Measurements from ENCODE around the gene KSR1.

Gene KSR1

DNA sequence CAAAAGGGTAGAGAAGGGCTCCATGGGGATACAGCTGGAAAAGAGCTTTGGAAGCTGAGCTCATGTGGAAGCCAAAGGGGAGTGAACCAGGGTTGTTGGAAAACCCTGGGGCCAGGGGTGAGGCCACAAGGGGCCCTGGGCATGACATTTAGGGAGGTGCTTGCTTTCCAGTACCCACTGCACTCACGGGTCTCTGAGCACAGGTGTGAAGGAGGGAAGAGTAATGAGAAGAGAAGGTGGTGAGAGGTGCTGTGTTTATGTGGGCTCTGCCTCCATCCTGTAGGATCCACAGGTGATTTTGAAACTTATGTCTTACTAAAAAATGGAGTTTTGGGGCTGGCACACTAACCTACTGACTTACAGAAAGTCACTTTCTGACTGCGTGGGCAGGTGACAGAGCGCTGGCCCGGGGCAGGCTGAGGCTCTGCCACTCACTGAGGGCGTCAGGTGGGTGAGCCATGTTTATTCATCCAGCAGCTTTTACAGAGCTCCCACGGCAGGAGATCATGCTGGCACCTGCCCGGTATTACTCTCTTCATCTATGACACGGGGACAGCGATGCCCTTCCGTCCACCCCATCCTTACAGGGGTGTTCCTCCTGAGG lies 18.9 kb downstream of the KSR1 start:
- DNase-seq, result peak; percentile 60

DNA sequence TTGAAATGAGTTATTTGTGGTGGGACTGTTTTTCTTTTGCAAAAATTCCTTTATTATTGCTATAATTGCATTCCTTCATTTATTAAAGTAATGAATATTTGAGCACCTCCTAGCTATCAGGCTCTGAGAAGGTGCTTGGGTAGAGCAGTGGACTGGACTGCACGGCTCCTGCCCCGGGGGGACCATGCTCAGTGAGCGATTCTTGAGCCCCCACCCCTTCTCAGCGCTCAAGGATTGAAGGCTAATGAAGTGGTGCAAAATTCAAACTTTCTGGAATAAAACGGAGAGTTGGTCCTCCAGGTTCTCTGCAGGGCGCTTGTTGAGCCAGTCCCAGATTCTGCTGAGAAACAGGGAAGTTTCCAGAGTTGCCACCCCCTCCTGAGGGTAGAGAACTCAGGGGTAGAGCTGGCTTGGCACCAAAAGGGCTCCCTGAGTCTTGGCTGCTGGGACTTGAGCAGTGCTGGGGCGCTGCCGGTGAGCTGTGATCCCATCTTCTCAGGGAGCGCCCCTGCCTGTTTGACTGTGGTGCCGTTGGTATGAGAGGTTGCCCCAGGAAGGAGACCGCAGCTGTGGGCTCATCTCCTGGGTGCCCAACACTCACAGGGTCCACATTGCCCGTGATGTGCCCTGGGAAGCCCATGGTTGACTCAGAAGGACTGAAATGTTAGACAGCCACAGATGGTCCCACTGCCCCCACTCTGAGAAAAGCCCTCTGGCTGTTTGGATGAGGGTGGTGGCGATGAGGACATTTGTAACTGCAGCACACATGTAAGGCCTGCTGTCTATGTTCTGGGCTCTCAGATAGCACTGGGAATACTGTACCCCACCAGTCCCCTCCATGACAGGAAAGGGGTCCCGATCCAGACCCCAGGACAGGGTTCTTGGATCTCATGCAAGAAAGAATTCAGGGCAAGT lies 20.0 kb downstream of the KSR1 start:
- DNase-seq, result no peak

DNA sequence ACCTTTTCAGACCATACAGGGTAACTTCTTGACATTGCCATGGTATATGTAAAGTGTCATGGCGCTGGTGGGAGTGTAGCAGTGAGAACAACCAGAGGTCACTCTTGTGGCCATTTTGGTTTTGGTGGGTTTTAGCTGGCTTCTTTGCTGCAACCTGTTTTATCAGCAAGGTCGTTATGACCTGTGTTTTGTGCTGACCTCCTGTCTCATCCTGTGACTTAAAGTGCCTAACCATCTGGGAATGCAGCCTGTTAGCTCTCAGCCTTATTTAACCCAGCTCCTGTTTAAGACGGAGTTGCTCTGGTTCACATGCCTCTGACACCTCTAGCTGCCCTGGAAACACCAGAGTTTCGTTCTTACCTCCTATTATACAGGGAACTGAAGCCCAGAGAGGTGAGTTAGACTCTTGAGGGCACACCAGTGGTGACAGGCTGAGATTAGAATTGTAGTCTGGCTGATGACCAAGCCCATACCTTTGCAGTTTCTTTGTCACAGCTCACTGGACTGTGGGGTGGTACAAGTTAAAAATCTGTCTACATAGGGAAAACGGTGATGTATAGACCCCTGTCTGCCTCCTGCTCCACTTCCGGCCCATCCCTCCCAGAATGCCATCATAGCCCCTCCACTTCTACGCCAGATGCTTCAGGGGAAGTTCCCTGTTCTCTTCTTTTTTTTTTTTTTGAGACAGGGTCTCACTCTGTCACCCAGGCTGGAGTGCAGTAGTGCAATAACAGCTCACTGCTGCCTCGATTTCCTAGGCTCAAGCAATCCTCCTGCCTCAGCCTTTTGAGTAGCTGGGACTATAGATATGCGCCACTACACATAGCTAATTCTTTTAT lies 21.0 kb downstream of the KSR1 start:
- DNase-seq, result no peak

DNA sequence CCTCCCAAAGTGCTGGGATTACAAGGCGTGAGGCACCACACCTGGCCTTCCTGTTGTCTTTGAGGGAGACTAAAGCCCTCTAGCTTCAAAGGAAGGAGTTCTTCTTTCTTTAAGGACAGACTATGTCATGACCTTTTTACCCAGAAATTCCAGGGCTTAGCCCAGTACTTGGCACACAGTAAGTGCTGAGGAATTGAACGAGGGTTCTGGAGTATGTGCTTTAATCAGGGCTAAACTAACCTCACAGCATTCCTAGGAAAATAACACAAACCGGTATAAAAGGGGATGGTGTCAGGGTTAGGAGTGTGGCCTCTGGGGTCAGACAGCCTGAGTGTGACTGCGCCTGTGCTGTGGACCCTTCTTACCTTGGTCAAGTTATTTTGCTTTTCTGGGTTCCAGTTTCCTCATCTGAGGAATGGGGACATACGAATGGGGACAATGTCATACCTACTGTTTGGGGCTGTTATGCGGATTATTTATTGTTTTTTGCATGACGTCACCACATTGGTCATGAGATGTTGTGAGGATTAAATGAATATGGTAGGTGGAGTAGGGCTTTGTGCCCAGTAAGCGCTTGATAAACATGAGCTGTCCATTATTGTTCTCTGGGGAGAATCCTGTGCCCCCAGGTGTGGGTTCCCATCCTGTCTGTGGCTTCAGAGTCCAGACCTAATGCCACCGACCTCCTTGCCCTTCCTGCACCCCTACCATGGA lies 21.9 kb downstream of the KSR1 start:
- no peak for DNase-seq

DNA sequence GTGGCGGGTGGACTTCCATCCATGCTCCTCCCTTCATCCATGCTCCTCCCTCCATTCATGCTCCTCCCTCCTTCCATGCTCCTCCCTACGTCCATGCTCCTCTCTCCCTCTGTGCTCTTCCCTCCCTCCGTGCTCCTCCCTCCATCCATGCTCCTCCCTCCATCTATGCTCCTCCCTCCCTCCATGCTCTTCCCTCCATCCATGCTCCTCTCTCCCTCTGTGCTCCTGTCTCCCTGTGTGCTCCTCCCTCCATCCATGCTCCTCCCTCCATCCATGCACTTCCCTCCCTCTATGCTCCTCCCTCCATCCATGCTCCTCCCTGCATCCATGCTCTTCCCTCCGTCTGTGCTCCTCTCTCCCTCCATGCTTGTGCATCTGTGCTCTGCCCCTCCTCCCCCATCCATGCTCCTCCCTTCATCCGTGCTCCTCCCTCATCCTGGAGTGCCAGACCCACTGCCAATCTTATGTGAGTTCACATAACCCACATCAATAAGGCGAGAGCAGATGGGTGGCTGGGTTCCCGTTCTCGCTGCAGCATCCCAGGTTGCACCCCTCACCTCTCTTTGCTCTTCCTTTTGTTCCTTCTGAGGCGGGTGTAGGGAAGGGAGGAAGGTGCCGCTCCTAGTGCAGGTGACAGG lies 22.8 kb downstream of the KSR1 start:
- DNase-seq, result no peak

DNA sequence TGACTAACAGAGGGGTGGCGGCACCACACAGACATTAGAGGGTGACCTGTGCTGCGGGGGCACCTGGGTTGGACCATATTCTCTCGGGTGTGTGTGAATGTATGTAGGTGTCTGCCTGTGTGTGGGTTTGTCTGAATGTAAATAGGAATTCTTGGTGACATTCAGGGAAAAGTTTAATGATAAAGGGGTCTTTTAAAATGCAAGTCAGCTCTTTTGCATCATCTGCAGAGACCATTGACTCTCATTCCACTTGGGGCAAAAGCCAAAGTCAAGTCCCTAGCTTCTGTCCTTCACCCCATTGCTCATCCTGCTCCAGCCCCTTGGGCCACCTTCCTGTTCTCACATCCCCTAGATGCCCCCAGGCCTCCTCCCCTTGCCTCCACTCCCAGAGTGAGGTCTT lies 23.6 kb downstream of the KSR1 start:
- DNase-seq, result no peak

DNA sequence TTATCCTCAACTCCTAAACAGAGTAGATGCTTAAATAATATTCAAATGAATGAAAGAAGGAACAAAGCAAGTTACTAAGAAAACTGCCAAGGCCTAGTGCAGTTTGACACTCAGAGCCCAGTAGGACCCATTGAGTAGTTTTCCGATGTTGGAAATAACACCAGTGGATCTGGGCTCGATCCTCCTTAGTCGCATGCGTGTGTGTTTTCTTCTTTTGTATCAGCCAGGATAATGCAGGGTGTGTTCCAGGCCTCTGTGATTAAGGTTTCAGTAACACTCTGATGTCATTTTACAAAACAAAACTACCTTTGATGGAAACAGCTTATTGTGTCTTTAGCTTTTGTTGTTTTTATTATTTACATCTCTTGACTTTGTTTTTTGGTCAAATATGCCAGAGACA lies 24.5 kb downstream of the KSR1 start:
- no peak for DNase-seq

DNA sequence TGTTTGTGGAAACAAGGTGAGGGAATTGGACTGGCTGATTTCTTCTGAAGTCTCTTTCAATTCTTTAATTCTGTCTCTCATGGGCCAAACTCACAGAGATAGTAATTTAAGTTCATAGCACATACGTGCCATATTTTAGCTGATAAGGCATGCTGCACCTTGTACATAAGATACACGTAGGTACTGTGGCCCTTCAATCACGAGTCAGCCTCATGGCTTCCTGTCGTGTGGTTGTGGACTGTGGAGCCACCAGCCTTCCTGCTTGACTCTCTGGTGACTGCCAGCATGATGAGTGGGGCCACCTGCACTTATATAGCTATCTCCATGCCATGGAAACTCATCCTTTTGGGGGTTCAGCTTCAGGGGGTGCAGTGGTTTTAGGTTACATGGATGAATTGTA lies 25.1 kb downstream of the KSR1 start:
- DNase-seq, result peak; percentile 40

DNA sequence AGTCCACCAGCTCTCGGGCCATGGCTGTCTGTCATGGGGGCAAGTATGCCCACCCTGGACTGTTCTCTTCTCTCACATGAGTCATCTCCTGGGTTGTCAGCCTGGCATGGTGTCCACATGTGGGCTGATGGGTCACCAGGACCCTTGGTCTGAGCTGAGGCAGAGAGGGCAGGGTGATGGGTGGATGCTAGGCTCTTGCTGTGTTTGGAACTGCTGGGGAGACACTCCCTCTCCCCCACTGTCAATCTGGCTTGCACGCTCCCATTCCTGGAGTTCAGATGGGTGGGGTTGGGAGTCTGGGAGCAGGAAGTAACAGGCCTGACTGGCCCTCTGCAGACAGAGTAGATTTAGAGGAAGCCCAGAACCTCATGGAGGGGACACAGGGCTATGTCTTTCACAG lies 28.9 kb downstream of the KSR1 start:
- DNase-seq, result no peak

DNA sequence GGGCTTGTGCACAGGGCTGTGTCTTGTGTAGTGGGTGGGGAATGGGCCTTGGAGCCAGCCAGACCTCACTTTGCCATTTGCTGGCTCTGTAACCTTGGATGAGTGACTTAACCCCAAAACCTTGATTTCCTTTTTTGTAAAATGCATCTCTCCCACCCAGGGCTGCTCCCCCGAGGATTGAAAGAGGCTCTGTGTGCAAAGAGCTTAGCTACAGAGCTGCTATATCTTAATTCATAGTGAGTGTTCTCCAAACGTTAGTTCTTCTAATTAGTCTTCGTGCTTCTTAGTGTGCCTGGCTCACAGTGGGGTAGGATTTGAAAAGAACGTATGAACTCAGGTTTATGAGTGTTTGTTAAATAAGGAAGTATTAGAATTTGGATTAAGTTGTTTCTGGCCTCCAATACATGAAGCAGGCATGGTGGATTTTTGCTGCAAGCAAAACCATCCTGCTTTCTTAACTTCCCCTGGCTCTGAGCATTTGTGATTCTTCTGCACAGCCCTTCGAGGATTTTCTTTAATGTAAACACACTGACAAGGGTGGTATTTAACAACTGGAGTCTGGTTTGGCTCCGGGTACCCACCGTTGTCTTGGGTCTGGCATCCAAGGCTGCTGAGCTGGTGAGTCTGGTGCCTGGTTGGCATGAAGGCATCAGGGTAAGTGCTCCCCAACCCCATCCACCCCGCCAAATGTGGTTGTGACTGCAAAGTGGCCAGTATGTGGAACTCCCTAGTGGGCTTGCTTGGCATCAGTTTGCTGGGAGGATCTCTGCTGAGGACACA lies 29.7 kb downstream of the KSR1 start:
- no peak for DNase-seq

DNA sequence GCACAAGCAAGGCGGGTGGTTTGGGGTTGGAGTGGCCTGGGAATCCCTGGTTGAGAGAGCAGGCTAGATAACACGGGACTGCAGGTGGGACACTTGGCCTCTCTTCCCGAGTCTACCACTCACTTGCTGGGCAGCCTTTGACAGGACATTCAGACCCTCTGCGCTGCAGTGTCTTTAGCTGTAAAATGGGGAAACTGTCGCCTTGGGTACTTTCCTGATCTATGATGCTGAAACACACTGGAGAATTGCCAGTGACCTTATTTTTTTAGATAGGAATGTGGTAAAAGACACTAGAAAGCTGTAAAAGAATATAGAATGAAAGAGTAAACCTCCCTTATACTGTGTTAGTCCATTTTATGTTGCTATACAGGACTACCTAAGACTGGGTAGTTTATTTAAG lies 30.5 kb downstream of the KSR1 start:
- no peak for DNase-seq

DNA sequence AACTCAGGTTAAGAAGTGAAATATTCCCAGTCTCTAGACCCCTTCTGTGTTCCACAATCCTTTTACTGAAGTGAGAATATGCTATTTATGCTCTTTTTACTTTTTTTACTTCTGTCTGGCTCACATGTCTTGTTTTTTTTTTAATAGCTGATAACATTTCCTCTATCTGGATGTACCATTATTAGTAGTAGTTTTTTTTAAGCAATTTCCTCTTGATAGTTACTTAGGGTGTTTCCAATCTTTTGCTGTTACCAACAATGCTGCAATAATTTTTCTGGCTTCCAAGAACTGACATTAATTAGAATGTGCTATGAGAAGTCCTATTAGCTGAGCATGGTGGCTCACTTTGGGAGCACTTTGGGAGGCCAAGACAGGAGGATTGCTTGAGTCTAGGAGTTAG lies 32.0 kb downstream of the KSR1 start:
- DNase-seq, result no peak

DNA sequence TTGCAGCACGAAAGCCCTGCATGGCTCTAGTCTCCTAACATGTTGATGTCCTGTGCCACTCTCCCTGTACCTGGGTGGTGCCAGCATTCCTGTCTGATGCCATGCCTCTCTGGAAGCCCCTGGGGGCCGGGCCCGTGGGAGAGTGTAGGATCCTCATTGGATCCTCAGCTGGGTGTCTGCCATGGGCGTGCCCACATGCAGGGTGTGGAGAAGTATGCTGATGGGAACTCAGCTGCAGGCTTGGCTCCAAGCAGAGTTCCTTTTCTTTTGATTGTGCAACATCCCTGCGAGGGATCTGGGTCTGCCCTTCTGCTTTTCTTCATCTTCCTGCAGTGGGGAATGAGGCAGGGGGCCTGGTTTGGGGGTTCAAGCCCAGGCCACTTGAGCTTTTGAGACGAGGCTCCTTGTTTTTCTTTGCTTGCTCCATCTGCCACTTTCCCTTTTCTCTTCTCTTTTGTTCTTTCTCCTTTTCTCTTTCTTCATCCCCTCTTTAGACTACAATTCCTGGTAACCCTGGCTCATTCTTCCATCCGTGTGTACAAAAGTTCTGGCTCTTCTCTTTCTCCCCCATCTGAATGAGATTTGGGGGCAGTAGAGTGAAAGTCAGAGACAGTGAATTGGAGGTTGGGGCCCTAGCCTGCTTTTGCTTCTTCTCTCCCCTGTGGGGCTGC lies 32.9 kb downstream of the KSR1 start:
- no peak for DNase-seq

DNA sequence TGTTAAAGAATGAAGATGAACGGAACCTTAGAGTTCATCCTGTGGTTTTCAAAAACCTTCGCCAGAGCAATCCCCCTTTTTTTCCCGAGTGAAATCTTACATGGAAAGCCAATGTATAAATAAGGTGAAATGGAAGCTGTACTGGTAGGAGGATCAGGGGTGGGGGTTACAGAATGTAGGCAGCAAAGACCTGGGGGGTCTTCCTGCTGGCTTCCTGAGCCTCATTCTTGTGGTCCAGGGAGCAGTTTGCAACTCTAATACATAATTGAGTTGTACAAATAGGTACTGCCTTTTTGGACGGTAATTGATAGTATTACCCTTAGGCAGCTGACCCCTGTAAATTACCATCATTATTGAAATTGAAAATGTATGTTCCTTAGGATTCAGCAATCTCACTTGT lies 34.1 kb downstream of the KSR1 start:
- DNase-seq, result no peak

DNA sequence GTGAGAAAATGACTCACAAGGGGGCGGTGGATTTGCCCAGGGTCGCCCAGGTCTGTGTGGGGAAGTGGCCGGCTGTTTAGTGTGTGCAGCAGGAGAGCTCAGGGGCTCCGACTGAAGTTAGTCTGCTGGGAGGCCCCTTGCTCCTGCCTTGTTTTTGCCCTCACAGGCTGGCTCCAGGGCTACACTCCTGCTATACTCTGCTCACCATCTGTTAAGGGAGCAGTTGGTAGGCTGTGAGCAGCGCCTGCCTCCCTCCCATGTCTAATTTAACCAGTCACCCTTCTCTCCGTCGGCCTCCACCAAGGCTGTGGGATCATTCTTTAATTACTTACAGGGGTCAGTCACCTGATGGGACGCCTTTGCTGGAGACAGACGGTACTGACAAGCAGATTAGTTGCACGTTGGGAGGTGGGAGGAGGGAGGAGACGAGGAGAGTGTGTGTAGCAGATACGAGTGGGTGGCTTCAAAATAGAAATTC lies 35.5 kb downstream of the KSR1 start:
- DNase-seq, result no peak

DNA sequence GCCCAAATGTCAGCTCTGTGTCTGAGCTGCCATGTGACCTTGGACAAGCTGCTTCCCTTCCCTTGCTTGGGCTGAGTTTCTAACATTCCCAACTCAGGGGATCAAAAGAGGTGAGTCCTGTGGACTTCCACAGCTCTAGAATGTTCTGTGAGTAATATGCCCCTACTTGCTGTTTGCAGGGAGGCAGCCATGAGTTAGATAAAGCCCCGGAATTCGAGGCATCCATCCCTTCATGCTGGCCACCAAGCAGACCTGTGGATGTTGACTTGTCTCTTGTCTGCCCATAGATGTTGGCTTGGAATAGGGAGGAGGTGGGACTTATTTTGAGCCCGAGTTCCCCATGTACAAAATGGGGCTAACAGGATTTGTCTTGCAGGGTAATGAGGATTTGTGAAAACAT lies 36.2 kb downstream of the KSR1 start:
- DNase-seq, result no peak

DNA sequence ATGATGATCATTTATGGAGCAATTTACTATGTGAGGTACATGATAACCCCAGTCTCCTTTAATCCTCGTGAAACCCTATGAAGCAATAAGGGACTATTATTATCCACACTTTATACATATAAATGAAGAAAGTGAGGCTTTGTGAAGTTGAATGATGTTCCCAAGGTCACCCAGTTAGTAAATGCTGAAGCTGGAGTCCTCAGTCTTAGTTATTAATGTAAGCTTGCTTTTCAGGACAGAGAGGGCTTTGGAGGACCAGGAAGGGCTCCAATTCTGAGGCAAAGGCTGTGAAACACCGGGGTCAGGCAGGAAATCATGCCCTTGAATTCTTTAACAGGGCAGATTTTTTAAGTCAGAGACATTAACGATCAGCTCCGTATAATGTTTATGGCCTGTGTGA lies 36.8 kb downstream of the KSR1 start:
- DNase-seq, result no peak

DNA sequence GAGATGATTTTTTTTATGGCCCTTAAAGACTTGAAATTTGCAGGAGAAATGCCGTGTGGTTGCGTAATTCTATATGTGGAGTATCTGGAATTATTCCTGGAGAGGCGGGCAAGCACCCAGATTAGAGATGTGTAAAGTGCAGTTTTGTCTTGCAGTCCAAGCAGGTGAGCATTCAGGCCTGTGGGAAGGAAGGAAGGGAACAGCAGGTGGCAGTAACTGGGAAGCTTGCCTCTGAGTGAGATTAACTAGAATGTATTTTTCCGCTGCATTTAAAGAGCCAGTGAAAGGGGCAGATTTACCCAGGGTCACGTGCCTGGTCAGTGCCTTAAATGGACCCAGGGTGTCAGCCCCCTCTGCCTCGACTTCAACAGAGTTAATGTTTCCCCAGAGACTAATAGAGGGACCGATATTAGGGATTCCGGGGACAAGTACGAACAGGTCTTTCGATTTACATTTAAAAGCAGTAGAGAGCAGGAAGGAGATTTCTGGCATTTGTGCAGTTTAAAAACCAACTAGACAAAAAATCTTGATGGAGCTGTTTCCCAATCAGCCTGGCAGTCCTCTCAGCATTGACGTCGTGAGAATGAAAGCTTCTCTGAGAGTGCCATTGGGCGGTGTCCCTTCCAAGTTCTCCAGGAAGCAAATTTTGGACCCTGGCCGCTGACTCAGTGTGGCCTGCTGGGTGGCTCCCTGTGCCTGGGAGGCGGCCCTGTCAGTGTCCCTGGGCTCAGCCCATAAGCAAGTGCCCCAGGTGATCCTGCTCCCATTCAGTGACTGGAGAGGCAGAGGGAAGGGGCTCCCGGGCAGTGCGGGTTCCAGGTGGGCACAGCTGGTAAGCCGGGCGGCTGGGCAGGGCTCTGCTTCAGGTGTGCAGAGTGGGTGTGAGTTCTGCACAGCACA lies 38.2 kb downstream of the KSR1 start:
- DNase-seq, result no peak

DNA sequence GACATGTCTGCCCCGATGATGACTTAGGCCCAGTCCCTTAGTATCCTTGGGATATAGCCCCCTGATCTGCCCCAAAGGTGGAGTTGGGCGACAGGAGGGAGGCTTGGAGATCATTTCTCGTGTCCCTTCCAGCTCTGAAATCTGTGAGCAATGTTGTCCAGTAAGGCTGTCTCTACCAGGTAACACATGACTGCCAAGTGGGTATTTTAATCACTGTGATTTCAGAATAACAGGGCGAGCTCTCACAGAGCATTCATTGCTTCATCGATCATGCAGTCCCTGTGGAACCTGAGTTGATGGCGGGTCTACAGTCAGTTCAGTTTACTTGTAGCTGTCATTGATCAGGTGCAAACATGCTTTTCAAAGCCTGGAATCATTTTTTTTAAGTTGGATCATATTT lies 39.2 kb downstream of the KSR1 start:
- DNase-seq, result no peak

DNA sequence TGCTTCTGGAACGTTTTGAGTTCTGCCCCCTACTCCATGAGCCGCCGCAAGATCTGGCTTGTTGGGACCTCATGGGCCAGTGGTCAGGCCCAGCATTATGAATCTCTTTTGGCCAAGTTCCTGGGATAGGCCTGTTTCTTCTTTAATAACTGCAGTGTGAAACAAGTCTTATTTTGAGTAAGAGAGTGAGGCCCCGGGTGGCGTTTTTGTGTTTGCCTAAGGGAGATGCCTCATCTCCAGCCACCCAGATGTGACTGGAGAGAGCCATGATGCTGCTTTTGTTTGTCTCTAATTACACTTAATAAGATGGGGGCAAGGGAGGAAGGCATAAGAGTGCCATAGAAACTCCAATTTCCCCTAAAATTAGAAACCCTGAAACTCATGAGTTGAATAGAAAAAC lies 39.8 kb downstream of the KSR1 start:
- DNase-seq, result no peak

All from stimulated activated naive CD4-positive, alpha-beta T cell treated with Interleukin-2 at 50 U/mL for 16 hours (primary cell).